IPS-NIHi11 (cell line): Measurements from ENCODE around the gene RAMP3.
"Not testable (repeated sequence)": the region's sequence is repeated elsewhere in the genome, so short reads cannot be mapped to it uniquely, and the experiment has no call there.

Source experiments
- DNase-seq: peaks from one replicate; pipeline ENCODE4 v3.0.0; 2012; ENCODE audit warnings: mixed read lengths, low spot score

Gene RAMP3

GRCh38 chr7:45196374-45196773 is 38.8 kb downstream of the RAMP3 start:
- no peak for DNase-seq

GRCh38 chr7:45197461-45197860 is 39.9 kb downstream of the RAMP3 start:
- DNase-seq = no peak

- DNase-seq = no peak
These were observed 41.4 kb downstream of the RAMP3 start for GRCh38 chr7:45198986-45199385.

GRCh38 chr7:45199506-45199905 is 41.9 kb downstream of the RAMP3 start:
- DNase-seq = no peak

DNA sequence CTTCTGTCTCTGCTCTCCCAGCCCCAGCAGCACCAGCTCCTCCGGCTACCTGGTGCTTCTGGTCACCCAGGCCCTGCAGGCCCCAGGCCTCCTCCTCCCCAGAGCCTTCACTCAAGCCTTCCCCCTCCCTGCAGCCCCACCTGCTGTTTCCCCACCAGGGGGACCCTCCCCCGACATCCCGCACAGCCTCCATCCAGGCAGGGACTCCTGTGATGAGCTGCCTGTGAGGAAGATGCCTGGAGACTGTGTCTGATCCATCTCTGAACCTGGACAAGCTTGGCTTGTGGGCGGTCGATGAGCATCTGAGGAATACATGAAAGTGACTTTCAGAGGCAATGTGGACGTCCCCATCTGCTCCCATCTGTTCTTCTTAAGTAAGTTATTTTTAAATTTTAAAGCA is 45.0 kb downstream of the RAMP3 start:
- DNase-seq = no peak

- no peak for DNase-seq
These were observed 45.4 kb downstream of the RAMP3 start for GRCh38 chr7:45203036-45203435.

DNA sequence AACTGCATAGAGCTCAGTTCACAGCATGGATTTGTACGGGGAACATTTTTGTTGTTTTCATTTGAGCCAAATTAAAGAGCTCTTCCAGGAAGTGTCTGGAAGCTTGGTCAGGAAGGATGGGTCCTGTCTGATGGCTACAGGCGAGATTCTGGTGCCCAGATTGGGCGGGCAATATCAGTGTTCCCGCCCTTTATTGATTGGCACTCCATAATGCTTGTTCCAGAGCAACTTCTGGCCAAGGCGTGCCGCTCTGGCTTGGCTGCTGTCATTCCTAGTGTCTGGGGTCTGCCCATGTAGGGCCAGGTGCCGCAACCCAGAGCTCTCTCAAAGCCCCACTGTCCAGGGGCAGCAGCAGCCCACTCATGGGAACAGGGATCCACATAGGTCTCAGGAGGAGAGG is 45.9 kb downstream of the RAMP3 start:
- no peak for DNase-seq

DNA sequence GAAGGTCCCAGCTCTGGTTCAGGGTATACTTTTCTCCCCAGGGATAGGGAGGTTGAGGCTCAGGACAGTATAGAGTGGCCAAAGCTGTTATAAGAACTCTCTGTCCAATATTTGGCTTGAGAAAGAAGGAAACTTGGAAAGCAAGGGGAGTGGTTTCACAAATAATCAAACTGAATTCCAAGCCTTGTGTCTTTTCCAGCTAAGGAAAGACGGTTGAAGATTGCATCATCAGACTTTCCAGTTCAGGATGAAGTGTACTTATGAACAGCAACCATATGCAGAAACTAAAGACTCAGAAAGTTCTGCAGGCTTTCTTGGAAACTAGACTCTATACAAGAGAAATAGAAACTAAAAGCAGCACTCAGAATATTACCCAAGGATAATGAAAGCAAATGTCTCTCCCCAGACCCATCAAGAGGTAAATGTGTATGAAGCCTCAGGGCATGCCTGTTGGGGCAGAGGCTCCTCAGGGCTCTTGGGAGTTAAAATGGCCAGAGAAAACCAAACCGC is 46.4 kb downstream of the RAMP3 start:
- no peak for DNase-seq

DNA sequence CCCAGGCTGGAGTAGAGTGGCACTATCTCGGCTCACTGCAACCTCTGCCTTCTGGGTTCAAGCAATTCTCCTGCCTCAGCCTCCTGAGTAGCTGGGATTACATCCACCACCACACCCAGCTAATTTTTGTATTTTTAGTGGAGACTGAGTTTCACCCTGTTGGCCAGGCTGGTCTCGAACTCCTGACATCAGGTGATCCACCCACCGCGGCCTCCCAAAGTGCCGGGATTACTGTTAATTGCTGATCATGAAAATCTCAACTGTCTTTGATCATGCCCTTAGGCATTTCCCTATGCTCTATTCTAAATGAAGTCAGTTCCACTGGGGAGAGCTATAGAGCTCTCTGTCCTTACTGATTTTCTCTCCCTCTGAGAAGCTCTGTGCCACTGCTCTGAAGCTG is 48.7 kb downstream of the RAMP3 start:
- not testable (repeated sequence) for DNase-seq

GRCh38 chr7:45209909-45210308 is 52.3 kb downstream of the RAMP3 start:
- not testable (repeated sequence) for DNase-seq

DNA sequence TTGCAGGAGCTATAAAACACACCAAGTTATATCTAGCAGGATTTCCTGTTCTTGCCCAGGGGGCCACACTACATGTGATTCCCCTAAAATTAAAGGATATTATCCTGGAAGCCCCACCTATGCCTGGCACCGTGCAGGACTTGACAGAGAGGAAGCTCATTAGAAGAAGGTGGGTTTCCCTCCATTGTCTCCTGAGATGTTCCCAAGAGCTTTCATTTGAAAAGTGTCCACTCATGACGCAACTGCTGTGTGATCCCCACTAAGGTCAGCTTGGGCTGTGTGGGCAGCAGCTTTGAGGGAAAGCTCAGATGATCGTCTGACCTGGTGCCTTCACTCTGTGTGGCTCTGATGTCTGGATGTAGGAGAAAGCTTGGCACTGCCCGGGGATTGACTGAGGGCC is 53.5 kb downstream of the RAMP3 start:
- no peak for DNase-seq

GRCh38 chr7:45211958-45212357 is 54.4 kb downstream of the RAMP3 start:
- DNase-seq = no peak

GRCh38 chr7:45212606-45213005 is 55.0 kb downstream of the RAMP3 start:
- no peak for DNase-seq

DNA sequence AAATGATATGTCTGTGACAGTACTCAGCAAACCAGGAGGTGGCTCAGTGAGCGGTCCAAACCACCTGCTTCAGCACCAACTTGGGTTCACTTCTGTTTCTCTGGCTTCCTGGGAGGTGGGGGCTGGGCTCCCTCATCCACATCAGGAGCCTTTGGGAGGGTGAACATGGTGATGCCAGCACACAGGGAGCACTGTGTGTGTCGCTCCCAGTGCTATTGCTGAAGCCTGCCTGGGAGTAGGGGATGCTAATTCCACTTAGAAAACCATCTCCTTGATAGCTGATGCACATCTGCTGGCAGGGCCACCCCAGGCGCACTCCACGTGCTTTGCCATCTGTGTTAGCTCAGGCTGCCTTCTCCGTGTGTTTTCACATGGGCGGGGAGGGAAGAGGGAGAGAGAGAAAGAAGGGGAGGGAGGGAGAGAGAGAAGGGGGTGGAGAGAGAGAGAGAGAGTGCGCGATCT is 58.0 kb downstream of the RAMP3 start:
- no peak for DNase-seq

GRCh38 chr7:45216181-45216580 is 58.6 kb downstream of the RAMP3 start:
- no peak for DNase-seq

DNA sequence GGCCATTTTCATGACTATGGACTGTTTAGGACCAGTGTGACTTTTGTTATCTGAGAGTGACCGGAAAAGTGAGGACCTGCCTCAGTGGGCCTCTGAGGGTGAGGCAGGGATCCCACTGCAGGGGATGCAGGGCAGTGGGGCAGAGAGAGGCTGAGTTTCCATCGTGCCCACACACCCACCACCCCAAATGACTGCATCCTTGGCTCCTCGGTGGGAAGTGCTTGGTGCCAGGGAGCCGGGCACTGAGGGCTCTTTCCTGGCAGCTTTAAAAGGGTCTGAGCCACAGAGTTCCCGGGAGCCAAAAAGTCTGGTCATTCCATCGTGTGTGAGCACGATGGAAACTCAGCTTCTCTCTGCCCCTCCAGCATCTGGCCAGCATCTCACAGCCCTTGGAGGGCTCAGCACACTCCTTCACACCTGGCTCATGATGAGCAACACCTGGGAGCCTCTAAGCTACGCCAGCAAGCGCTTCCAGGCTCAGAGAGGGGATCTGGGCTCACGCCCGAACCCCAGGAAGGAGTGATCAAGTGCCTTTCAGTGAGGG is 59.1 kb downstream of the RAMP3 start:
- DNase-seq = no peak

DNA sequence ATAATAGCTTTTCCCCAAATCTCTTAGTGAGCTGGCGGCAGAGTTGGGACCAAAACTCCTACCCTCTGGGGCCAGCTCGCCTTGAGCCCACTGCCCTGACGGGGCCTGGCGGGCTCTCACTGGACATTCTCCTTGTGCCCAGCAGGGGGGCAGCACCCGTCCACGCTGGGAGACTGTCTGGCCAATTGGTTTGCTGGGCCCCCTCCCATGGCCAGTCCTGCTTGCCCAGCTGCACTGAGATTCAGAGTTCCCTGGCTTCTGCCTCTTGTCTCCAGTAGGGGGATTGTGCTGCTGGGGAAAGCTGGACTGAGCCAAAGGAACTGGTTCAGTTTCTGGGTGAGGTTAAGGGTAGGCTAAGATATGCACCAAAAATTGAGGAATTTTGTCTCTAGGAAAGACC is 59.8 kb downstream of the RAMP3 start:
- peak; percentile 44 for DNase-seq

DNA sequence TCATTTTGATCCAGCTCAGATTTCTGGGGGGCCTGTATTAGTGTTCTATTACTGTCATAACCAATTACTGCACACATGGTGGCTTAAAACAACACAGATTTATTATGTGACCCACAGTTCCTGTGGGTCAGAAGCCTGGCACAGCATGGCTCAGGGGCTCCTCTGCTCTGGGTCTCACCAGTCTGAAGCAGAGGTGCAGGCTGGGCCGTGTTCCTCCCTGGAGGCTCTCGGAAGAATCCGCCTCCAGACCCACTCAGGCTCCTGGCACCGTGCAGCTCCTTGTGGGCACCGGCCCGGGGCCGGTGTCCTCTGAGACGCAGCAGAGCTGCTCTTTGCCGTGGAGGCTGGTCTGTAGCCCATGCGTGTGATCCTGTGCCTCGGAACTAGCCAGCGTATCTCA is 61.5 kb downstream of the RAMP3 start:
- no peak for DNase-seq

GRCh38 chr7:45219801-45220435 is 62.3 kb downstream of the RAMP3 start:
- DNase-seq = no peak

DNA sequence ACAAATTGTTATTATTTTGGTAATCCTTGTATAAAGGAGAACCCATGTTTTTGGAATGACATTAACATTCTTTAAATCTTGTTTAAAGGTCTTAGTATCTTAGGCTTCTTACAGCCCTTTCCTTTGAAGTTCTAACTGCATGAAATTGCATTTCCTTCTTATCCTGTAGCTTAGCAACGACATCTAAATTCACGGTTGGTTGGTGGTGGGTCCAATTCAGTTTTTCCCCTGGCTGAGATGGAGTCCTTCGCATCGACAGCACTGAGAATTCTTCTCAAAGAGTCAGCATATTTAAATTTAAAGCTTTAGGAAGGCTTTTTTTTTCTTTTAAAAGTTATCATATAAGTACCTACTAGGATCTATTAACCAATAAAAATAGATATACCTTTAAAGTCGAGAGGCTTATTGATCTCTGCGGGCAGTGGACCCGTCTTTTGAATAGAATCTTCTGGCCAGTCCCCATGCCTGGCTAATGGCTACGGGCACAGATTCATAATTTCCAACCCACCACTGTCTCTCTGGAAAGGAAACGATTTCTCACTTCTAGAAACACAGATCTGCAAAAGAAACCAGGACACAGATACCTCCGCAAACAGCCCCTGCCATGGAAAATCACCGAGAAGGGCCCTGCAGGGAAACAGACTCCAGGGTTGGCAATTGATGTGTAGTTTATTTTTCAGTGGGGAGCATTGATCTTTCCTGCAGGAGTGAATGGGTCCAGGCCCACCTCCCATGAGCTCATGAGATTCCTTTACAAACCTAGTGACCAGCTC is 63.4 kb downstream of the RAMP3 start:
- DNase-seq = no peak

DNA sequence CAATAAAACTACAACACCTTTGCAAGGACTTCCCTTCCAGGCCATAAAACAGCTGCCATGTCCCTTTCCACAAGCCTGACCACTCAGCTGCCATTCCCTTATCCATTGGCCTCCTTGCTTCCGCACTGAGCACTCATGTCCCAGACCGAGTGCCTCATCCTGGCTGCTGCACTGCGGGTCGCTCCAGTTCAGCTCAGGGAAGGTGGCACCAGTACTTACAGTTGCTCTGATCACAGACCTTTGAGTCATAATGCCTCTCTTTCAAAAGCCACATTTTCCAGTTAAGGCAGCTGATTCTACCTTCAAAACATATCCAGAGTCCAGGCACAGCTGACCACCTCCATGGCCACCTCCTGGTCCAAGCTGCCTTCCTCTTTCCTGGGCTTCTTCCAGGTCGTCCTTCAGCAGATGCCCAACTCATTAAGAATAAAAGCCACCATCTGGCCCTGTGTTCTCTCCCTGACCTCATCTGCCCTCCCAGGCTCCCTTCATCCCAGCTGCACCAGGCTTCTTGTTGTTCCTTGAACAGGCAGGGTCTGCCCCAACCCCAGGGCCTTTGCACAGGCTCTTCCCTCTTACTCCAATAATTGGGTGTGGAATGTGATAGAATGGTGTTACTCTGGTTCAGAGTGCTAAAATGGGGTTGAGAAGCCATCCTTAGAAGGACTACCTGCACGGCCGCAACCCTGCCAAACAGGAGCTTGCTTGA is 64.5 kb downstream of the RAMP3 start:
- no peak for DNase-seq

- DNase-seq = no peak
These were observed 65.5 kb downstream of the RAMP3 start for GRCh38 chr7:45223078-45223477.
